ENCODE measurements around the gene ZNRF3.
A peak's percentile ranks its signal among the peaks of the same experiment; 100 is the strongest.
"Not testable (repeated sequence)": the region's sequence is repeated elsewhere in the genome, so short reads cannot be mapped to it uniquely, and the experiment has no call there.

ZNRF3 gene

DNA sequence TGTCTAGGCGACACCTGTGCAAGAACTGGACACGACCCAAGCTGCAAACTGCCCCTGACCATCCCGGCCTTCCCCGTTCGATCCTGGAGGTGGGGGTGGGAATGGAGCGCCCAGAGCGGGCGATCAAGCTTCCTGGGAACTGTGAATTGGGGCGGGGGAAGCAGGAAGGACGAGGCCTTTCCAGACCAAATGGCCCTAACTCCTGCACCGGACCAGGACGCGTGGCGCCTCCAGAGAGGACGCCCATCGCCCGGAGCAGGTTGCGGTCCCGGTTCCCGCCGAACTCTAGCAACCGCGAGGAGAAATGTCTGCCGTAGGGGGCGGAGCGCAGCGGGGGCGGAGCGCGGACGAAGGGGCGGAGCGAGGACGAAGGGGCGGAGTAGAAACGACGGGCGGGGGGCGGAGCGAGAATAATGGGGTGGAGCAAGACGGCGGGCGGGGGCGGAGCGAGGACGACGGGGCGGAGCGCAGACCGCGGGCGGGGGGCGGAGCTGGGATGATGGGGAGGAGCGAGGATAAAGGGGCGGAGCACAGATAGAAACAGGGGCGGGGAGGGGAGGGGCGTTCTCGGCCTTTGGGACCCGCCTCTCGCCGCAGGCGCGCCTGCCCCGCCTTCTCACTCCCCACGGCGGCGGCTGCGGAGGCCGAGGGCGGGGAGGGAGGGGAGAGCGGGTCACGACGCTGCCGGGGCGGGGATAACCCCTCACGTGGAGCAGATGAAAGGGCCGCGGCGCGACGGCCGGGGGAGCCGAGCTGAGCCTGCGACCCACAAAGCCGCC, at the start of gene ZNRF3:
Gene ZNRF3 (plus strand): TSS at position 695 of the 779 bp plus-strand sequence. CDS start 195 bp downstream, outside the sequence.
- peak; percentile 91 for DNase-seq

DNA sequence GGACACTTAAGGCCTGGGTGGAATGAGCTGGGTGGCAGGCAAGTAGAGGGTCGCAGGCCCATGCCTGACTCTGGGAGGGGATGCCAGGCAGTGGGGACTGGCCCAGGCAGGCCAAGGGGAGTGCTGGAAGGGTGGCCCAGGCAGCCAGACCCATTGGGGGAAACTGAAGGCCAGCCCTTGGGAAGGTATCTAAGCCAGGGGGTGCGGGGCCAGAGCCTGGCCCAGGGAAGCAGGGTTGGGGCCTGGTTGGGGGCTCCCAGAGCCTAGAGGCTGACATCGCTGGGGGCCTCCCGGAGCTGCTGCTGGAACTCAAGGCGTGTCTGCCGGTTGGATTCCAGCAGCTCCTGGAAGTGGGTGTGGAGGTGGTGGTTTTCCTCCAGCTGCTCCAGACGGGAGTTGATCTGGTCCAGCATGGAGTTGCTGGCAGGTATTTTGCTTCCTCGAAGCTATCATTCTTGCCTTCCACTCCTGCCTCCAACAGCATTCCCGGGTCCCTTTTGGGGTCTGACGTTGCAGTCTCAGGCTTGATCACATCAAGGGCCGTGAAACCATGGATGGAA, 47.7 kb upstream of the ZNRF3 start:
- DNase-seq, result no peak

DNA sequence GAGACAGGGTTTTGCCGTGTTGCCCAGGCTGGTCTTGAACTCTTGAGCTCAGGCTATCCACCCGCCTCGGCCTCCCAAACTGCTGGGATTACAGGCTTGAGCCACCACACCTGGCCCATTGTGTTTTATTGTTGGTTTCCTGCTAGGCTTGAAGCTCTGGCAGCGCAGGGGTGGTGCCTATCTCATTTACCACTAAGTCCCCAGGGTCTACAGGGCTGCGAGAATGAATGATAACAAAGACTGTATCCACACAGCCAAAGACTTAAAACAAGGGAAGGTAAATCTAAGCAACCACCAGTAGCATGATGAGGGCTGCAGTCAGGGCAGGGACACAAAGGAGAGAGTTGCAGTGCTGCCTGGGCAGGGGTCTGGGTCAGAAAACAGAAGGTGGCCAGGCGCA, 45.7 kb upstream of the ZNRF3 start:
- DNase-seq, result no peak

DNA sequence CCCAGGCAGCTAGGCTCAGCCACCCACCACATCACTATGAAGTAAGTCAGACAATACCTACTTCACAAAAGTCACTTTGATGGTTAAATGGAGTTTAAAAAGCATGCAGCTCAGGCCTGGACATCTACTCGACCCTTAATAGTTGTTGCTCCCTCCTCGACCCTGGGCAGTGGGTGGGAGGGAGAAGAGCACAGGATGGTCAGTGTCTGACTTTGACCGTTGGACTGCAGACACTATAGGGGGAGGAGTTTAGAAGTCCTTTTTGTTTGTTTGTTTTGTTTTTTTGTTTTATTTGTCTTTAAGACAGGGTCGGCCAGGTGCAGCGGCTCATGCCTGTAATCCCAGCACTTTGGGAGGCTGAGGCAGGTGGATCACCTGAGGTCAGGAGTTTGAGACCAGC, 44.4 kb upstream of the ZNRF3 start:
- DNase-seq, result no peak

DNA sequence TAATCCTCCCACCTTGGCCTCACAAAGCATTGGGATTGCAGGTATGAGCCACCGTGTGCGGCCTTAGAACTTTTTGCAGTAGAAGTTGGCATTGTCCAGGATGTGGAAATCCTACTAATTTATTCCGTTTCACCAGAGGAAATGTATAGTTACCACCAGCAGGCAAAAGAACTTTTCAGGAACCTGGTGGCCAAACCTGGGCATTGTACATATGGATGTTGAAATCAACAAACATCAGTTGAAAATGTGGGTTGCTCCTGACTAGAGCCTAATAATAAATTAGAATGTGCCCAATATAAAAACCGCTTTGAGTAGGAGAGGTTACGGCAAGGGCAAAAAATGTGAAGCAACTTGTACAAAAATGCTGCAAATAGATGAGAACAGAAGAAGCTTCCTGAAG, 42.3 kb upstream of the ZNRF3 start:
- DNase-seq, result no peak

DNA sequence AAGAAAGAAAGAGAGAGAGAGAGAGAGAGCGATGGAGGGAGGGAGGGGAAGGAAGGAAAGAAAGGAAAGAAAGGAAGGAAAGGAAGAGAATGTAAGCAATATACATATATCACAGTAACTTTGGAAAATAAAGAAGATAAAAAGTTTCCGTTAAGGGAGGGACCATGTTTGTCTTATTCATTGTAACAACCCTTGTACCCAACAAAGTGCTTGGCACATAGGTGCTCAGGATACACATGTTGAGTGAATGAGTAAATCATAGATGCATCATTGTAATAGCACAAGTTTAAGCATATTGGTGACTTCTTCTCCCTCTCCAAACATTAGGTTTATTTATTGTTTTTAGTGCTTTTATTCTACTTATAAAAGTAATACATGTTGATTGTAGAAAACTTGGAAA, 39.7 kb upstream of the ZNRF3 start:
- DNase-seq, result no peak

DNA sequence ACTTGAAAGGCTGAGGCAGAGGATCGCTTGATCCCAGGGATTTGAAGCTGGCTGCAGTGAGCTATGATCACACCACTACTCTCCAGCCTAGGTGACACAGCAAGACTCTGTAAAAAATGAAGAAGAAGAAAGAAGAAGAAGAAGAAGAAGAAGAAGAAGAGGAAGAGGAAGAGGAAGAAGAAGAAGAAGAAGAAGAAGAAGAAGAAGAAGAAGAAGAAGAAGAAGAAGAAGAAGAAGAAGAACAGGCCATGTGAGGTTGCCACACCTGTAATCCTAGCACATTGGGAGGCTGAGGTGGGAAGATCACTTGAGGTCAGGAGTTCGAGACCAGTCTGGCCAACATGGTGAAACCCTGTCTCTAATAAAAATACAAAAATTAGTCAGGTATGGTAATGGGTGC, 39.1 kb upstream of the ZNRF3 start:
- not testable (repeated sequence) for DNase-seq

DNA sequence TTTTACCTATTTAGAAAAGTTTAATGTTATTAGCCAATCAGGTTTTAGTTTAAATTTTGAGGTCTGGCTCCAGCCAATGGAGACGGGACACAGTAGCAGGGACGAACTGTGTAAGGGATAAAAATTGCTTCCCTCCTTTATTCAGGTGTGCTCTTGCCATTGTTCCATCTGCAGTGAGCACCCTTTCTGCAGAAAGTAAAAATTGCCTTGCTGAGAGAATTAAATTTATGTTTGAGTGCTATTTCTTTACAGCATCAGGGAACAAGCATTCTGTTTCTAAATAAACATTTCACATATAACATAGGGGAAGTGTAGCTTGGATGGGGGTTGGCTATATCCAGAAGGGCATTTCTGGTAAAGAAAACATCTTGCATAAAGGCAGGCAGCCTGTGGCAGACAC, 36.4 kb upstream of the ZNRF3 start:
- no peak for DNase-seq

DNA sequence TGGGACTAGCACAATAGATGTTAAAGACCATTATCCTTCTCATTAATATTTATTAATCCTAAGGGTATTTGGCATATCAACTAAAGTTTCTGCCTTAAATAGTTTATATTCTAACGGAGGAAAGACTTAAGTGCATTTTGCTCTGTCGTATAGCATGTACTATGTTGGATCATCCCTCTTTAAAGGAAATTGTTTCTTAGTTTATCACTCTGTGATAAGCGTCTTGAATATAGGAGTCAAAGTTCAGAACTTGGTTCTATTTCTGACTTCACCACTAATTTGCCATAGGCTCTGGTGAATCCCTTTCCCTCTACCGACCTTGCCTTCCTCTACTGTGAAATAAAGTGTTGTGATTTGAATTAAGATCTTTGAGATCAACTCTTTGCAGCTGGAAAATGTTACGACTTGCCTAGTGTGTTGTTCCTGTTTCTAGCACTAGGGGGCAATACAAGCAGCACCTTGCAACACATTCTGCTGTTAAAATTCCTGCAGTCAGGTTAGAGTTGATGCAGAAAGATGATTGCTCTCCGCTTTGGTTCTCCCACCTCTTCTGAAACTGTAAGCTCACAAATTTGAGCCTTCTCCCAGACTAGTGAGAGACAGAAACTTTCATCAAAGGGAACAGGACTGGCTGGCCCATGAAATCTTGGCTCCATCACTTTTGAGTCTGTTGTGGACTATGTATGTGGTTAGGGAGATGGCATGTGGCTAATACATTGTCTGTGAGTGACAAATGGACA, 27.8 kb upstream of the ZNRF3 start:
- DNase-seq, result peak; percentile 75

DNA sequence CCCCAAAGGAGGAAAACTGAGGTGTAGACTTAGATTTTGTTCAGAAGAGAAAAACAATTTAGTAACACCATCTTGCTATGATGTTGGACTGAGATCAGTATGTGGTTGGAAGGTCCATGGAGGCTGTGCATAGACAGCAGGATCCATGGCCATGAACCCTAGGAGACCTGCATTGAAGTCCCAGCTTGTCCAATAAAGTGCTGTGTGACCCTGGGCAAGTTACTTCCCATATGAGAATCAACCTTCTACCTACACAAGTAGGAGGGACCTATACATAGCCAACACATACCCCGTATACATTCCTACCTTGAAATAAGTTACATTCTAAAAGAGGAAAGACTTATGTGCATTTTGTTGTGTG, 27.3 kb upstream of the ZNRF3 start:
- DNase-seq, result no peak

DNA sequence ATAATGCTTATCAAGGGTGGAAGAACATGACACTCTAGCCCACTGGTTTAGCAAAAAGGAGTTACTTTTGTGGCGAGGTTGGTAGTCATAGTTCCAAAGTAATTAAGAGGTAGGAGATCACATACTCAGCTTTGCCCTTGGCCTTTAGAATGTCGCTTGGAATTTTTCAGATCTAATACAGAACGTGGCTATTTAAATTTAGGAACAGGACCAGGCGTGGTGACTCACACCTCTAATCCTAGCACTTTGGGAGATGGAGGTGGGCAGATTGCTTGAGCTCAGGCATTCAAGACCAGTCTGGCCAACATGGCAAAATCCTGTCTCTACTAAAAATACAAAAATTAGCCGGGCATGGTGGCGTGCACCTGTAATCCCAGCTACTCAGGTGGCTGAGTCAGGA, 26.1 kb upstream of the ZNRF3 start:
- no peak for DNase-seq

DNA sequence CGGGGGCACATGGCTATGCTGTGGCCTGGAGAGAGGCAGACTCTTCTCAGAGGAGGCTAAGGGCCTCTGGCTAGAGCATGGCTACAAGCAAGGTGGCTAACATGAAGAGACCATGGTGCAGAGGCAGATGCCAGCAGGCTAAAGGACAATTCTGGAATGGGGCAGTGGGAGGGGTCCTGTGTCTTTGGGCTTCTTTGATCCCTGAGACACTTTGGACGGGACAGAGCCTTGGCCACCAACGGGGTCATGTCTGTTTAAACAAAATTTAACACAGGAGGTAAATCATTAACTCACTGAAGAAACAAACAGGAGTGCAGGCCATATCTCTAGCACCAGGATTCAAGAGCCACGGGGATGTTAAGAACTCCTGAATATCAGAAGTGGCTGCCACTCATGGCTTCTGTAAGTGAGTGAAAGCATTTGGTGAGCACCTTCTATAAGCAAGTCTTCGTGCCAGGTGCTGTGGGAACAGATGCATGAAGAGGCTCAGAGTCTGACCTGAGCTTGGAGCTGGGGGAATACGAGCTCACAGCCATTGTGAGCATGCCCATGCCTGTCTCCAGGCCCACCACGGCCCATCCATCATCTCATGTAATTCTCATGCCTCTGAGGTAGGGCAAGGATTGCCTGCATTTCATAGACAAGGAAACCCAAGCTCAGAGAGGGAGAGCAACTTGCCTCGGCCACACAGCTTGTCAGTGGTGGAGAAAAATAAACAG, 18.3 kb upstream of the ZNRF3 start:
- no peak for DNase-seq

DNA sequence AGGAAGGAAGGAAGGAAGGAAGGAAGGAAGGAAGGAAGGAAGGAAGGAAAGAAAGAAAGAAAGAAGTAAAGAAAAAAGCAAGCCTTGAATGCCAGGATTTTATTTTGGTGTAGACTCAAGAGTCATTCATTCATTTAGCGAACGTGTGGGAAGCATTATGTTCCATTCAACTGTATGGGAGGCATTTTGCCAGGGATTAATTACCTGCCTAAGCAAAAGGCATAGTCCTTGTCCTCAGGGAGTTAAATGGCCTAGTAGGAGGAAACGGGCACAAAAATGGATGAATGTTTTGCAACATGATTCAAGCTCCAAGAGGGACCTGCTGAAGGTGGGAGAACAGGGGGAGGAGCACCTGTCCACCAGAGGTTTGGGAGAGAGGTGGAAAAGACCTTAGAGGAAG, 16.2 kb upstream of the ZNRF3 start:
- DNase-seq, result no peak

DNA sequence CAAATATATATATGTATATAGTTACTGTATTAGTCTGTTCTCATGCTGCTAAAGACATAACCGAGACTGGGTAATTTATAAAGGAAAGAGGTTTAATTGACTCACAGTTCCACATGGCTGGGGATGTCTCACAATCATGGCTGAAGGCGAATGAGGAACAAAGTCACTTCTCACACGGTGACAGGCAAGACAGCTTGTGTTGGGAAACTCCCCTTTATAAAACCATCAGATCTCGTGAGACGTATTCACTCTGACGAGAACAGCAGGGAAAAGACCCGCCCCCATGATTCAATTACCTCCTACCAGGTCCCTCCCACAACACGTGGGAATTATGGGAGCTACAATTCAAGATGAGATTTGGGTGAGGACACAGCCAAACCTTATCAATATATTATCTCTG, 15.0 kb upstream of the ZNRF3 start:
- DNase-seq, result not testable (repeated sequence)

DNA sequence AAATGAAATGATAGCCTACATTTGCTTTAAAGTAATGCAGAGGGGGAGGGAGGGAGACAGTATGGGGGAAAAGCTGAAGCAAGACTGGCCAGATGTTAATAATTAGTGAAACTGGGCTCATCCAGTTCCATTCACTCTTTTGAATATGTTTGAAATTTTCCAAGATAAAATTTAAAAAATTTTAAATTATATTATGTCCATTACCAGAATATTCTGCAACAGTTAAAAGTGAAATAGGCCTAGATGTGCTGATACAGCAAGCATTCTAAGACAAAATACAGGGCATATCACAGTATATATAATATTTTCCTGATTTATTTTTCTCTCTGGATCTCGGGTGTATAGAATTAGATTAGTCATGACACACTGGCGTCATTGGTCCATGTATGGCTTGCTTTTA, 13.6 kb upstream of the ZNRF3 start:
- DNase-seq, result no peak

DNA sequence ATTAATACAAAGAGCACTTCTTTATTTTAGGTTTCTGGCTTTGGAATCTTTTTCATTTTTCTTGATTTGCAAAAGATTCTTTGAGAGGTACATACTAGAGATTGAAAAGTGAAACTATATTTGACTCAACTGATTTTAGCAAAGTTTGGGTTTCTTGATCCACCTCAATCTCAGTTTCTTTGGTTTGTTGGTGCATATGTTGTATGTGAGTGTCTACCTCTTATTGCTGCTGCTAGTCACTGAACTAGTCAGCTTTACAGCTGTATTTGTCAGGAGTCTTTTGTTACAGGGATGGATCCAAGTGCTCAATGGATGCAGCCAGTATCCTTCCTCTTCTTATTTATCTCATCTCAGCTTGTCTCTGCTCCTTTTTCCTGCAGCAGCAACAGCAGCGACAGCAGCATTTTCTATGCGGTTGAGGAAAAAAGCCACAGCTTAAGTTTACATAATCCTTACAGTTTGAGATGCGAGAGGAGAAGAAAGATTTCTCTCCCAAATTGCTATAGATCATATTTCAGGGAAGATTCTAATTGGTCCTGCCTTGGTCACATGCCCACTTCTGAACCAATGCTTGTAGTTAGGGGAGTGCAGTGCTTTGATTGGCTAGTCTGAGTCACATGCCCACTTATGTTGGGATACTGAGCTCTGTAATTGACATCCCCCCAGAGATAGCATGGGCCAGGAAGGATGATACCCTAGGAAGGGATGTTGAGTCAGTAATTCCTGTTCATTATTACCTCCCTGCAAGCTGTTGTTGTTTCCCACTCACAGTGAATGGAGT, 10.0 kb upstream of the ZNRF3 start:
- DNase-seq, result no peak

DNA sequence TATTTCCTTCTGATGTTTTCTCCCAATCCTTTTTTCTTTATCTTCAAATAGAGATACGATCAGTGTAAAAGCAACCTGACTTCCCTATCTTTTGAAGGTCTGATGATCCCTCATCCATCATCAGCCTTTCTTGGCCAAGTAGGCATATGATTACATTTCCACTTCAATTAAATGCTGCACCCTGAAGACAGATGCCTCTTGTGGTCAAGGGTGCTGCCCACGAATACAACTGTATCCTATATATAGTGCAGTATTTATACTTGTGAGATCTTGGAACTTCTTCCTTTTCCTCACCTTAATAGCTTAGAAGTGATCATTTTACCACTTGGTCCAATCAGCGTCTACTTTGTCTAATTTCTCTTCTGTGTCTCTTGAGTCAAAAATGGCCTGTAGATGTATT, 9.3 kb upstream of the ZNRF3 start:
- DNase-seq, result no peak

DNA sequence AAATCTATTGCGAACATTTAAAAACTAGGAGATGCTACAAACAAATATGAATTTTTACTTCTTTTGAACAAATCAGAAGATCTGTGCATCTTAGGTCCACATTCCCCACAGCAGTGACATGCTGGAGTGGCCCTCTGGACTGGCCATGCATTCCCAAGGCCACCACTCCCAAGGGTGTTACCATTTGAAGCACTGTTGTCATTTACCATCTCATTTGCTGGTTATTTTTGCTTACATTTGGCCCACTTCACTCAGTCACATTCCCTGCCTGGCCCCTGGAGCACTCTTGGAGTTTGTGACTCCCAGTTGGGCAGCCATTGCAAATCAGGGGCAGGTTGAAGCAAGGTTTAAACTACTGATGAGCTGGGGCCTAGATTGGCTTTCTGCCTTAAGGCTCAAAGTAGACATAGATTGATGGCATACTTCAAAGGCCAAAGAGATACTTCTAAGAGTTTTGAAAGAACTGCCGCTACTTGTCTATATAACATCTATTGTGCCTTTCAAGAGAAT, 8.5 kb upstream of the ZNRF3 start:
- DNase-seq, result no peak

DNA sequence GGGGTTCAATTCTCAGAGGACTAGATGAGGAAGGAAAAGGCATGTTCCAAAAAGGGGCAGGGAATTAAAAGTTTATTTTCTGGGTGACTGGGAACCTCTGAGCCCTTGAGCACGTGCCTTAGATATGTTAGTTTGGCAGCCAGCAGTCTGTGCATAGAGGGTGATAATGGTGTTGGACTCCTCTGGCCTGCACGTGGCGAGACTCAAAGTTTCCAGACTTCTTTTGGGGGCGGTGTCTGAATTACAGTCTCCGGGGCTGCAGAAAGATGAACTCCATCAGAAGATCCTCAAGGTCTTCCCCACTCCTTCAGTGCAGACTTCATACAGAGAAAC, 861 bp upstream of the ZNRF3 start:
- no peak for DNase-seq

DNA sequence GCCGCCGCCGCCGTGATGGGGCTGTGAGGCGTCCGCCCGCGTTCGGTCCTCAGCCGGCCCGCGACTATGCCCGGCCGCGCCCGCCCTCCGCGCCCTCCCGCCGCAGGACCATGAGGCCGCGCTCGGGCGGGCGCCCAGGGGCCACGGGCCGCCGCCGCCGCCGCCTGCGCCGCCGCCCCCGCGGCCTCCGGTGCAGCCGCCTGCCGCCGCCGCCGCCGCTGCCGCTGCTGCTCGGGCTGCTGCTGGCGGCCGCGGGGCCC, 215 bp downstream of the ZNRF3 start:
- no peak for DNase-seq

DNA sequence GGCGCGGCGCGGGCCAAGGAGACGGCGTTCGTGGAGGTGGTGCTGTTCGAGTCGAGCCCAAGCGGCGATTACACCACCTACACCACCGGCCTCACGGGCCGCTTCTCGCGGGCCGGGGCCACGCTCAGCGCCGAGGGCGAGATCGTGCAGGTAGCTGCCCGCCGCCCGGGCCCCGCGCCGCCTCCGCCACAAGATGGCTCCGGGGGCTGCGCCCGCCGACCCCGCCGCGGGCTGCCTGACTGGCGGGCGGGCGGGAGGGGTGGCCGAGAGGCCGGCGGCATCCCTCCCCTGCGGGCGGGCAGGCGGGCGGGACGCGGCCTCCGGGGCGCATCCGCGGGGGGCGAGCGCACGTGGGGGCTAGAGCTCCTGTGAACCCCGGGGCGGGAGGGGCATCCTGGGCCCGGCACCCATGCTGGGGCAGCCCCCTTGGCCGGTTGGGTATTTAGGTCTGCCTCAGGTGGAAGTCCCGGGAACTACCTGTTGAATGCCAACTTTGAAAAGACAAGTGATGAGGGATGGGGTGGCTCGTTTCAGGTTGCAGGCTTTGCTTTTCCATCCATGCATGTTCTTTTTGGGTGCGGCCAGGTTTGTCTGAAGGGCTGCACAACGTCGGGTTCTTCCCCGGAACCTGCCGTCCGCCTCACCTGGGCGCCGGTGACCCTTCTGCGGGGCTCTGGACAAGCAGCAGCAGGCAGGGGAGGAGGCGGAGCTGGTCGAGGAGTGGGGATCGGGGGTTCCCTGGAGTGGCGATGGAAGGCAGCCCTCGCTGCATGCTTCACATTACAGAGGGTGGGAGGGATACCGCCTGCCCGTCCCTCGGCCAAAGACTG, 760 bp downstream of the ZNRF3 start:
- peak; percentile 30 for DNase-seq

DNA sequence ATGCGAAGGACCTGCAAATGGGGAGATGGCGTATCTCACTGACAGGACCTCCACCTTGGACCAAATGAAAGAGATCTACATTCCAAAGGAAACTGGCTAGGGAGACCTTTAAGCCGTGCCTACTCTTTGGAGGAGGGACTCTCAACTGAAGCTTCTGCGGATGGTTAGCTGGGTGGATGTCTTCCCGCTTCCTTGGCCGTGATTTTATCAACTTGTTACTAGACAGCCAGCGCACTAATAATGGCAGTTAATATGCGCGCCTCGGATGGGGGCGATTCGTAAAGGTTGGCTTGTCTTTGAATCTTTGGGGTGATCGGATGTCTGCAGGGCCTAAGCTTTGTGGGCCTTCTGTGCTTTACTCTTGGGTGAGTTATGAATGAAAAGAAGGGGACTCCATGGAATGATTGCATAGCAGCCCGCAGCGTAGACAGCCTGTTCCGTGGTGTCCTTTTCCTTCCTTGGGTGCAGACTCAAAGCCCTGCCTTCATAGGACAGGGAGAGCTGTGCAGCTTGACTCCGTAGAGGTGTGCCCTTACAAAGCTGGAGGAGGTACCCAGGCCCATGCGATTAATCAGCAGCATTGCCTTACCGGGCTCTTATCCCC, 1.5 kb downstream of the ZNRF3 start:
- DNase-seq, result no peak

Measured in activated CD4-positive, alpha-beta T cell treated with anti-CD3 and anti-CD28 coated beads, Interleukin-2, Interleukin-6, amounts not matched to agents 100 ng/mL and 50 ng/mL, durations not matched to agents 16 hours and 8 hours (primary cell).